ENCODE measurements around the gene C19orf38.

C19orf38 gene

GRCh38 chr19:10892256-10892655 is 44.0 kb downstream of the C19orf38 start:
- H3K23ac ChIP-seq (ENCODE audit: low read length in 2 of 2): peak overlapping the region in 1 of 2 experiments; percentile 15
- no peak for DNase-seq
- H3K14ac ChIP-seq (ENCODE audit: low read length in 2 of 2): no peak overlapping the region
- H3K27ac ChIP-seq (ENCODE audit: low read length, poor library complexity, severe bottlenecking): no peak overlapping the region
- no peaks in the 10 kb centered on the region for H3K27me3 ChIP-seq (ENCODE audit: control insufficient read depth in 1 of 2, insufficient read depth in 1 of 2, low read length in 2 of 2)
- no peak overlapping the region for H2BK12ac ChIP-seq (ENCODE audit: low read length in 2 of 2)
- H3K18ac ChIP-seq (ENCODE audit: low read depth in 1 of 2, low read length in 2 of 2): no peak overlapping the region
- no peak overlapping the region for H3K9ac ChIP-seq (ENCODE audit: low read length)
- no peak overlapping the region for H4K8ac ChIP-seq (ENCODE audit: low read length)
- no peak overlapping the region for H2BK15ac ChIP-seq (ENCODE audit: low read depth, poor library complexity, severe bottlenecking)
- WGBS: 91% methylated on average over 7 of the region's 13 CpGs
- H2BK5ac ChIP-seq (ENCODE audit: low read depth, low read length, poor library complexity, severe bottlenecking): no peak overlapping the region
- H2BK120ac ChIP-seq (ENCODE audit: low read depth, low read length): no peak overlapping the region
- H3K36me3 ChIP-seq (ENCODE audit: control insufficient read depth in 1 of 2, insufficient read depth in 2 of 2, low read depth in 1 of 2, low read length in 2 of 2): peaks cover 0 to 15% of the 10 kb centered on the region in 2 experiments
- H4K91ac ChIP-seq (ENCODE audit: low read length): no peak overlapping the region
- H3K9me3 ChIP-seq (ENCODE audit: control insufficient read depth, low read length): no peaks in the 10 kb centered on the region
- no peak overlapping the region for H3K4me3 ChIP-seq (ENCODE audit: insufficient read depth in 1 of 2, low read depth in 1 of 2, low read length in 2 of 2)
- no peak overlapping the region for H3K4ac ChIP-seq (ENCODE audit: low read depth in 1 of 2, low read length in 2 of 2)
- H2AFZ ChIP-seq (ENCODE audit: low read depth, low read length): no peak overlapping the region
- no peak overlapping the region for H2AK5ac ChIP-seq (ENCODE audit: low read length, severe bottlenecking)
- no peak overlapping the region for H3K4me2 ChIP-seq (ENCODE audit: low read length, poor library complexity, severe bottlenecking)
- peaks cover 50% of the 10 kb centered on the region for H3K79me1 ChIP-seq (replicated peaks; ENCODE audit: low read length, poor library complexity, severe bottlenecking)
- H3K4me1 ChIP-seq (ENCODE audit: control insufficient read depth, insufficient read depth, low read depth, low read length): peaks cover 41% of the 10 kb centered on the region

GRCh38 chr19:10894911-10895213 is 46.6 kb downstream of the C19orf38 start:
- WGBS: 91% methylated on average over 7 of the region's 7 CpGs

GRCh38 chr19:10895363-10895762 is 47.1 kb downstream of the C19orf38 start:
- Histone ChIP-seq H2BK120ac (ENCODE audit: low read depth, low read length) (no peak overlapping the region), H2BK15ac (ENCODE audit: low read depth, poor library complexity, severe bottlenecking) (no peak overlapping the region), H3K4ac (ENCODE audit: low read depth in 1 of 2, low read length in 2 of 2) (no peak overlapping the region), H3K23ac (ENCODE audit: low read length in 2 of 2) (no peak overlapping the region), H3K27ac (ENCODE audit: low read length, poor library complexity, severe bottlenecking) (no peak overlapping the region), H3K14ac (ENCODE audit: low read length in 2 of 2) (no peak overlapping the region), H4K8ac (ENCODE audit: low read length) (no peak overlapping the region), H3K79me1 (replicated peaks; ENCODE audit: low read length, poor library complexity, severe bottlenecking) (peaks cover 49% of the 10 kb centered on the region), H3K9me3 (ENCODE audit: control insufficient read depth, low read length) (no peaks in the 10 kb centered on the region), H3K4me1 (ENCODE audit: control insufficient read depth, insufficient read depth, low read depth, low read length) (peaks cover 40% of the 10 kb centered on the region), H4K91ac (ENCODE audit: low read length) (no peak overlapping the region), H3K36me3 (ENCODE audit: control insufficient read depth in 1 of 2, insufficient read depth in 2 of 2, low read depth in 1 of 2, low read length in 2 of 2) (peaks cover 0 to 9% of the 10 kb centered on the region in 2 experiments), H3K9ac (ENCODE audit: low read length) (no peak overlapping the region), H2BK5ac (ENCODE audit: low read depth, low read length, poor library complexity, severe bottlenecking) (no peak overlapping the region), H3K4me2 (ENCODE audit: low read length, poor library complexity, severe bottlenecking) (no peak overlapping the region), H2AFZ (ENCODE audit: low read depth, low read length) (no peak overlapping the region), H3K18ac (ENCODE audit: low read depth in 1 of 2, low read length in 2 of 2) (no peak overlapping the region), H3K4me3 (ENCODE audit: insufficient read depth in 1 of 2, low read depth in 1 of 2, low read length in 2 of 2) (no peak overlapping the region), H3K27me3 (ENCODE audit: control insufficient read depth in 1 of 2, insufficient read depth in 1 of 2, low read length in 2 of 2) (no peaks in the 10 kb centered on the region), H2BK12ac (ENCODE audit: low read length in 2 of 2) (no peak overlapping the region), H2AK5ac (ENCODE audit: low read length, severe bottlenecking) (no peak overlapping the region)
- 90% methylated on average over 6 of the region's 6 CpGs for WGBS
- no peak for DNase-seq

More at GRCh38 chr19:10894911-10895213, 46.6 kb downstream of the C19orf38 start:
- H3K23ac ChIP-seq (ENCODE audit: low read length in 2 of 2): no peak overlapping the region
- H2AFZ ChIP-seq (ENCODE audit: low read depth, low read length): no peak overlapping the region
- no peak overlapping the region for H4K8ac ChIP-seq (ENCODE audit: low read length)
- H3K36me3 ChIP-seq (ENCODE audit: control insufficient read depth in 1 of 2, insufficient read depth in 2 of 2, low read depth in 1 of 2, low read length in 2 of 2): peaks cover 0 to 9% of the 10 kb centered on the region in 2 experiments
- H2BK15ac ChIP-seq (ENCODE audit: low read depth, poor library complexity, severe bottlenecking): no peak overlapping the region
- H3K14ac ChIP-seq (ENCODE audit: low read length in 2 of 2): no peak overlapping the region
- H3K9ac ChIP-seq (ENCODE audit: low read length): no peak overlapping the region
- no peak overlapping the region for H2BK12ac ChIP-seq (ENCODE audit: low read length in 2 of 2)
- H3K27ac ChIP-seq (ENCODE audit: low read length, poor library complexity, severe bottlenecking): no peak overlapping the region
- no peak for DNase-seq
- H3K4ac ChIP-seq (ENCODE audit: low read depth in 1 of 2, low read length in 2 of 2): no peak overlapping the region
- peaks cover 40% of the 10 kb centered on the region for H3K4me1 ChIP-seq (ENCODE audit: control insufficient read depth, insufficient read depth, low read depth, low read length)
- H3K9me3 ChIP-seq (ENCODE audit: control insufficient read depth, low read length): no peaks in the 10 kb centered on the region
- H3K79me1 ChIP-seq (replicated peaks; ENCODE audit: low read length, poor library complexity, severe bottlenecking): peaks cover 50% of the 10 kb centered on the region
- H2AK5ac ChIP-seq (ENCODE audit: low read length, severe bottlenecking): no peak overlapping the region
- no peak overlapping the region for H4K91ac ChIP-seq (ENCODE audit: low read length)
- no peak overlapping the region for H3K18ac ChIP-seq (ENCODE audit: low read depth in 1 of 2, low read length in 2 of 2)
- no peak overlapping the region for H2BK5ac ChIP-seq (ENCODE audit: low read depth, low read length, poor library complexity, severe bottlenecking)
- H2BK120ac ChIP-seq (ENCODE audit: low read depth, low read length): no peak overlapping the region
- H3K4me3 ChIP-seq (ENCODE audit: insufficient read depth in 1 of 2, low read depth in 1 of 2, low read length in 2 of 2): no peak overlapping the region
- no peak overlapping the region for H3K4me2 ChIP-seq (ENCODE audit: low read length, poor library complexity, severe bottlenecking)
- H3K27me3 ChIP-seq (ENCODE audit: control insufficient read depth in 1 of 2, insufficient read depth in 1 of 2, low read length in 2 of 2): no peaks in the 10 kb centered on the region

GRCh38 chr19:10895920-10896319 is 47.7 kb downstream of the C19orf38 start:
- no peak overlapping the region for H2BK12ac ChIP-seq (ENCODE audit: low read length in 2 of 2)
- no peak overlapping the region for H2BK15ac ChIP-seq (ENCODE audit: low read depth, poor library complexity, severe bottlenecking)
- no peaks in the 10 kb centered on the region for H3K9me3 ChIP-seq (ENCODE audit: control insufficient read depth, low read length)
- H2BK120ac ChIP-seq (ENCODE audit: low read depth, low read length): no peak overlapping the region
- no peak overlapping the region for H4K91ac ChIP-seq (ENCODE audit: low read length)
- peaks cover 0 to 9% of the 10 kb centered on the region in 2 experiments for H3K36me3 ChIP-seq (ENCODE audit: control insufficient read depth in 1 of 2, insufficient read depth in 2 of 2, low read depth in 1 of 2, low read length in 2 of 2)
- H2AFZ ChIP-seq (ENCODE audit: low read depth, low read length): no peak overlapping the region
- peaks cover 37% of the 10 kb centered on the region for H3K4me1 ChIP-seq (ENCODE audit: control insufficient read depth, insufficient read depth, low read depth, low read length)
- no peak overlapping the region for H2BK5ac ChIP-seq (ENCODE audit: low read depth, low read length, poor library complexity, severe bottlenecking)
- no peak overlapping the region for H2AK5ac ChIP-seq (ENCODE audit: low read length, severe bottlenecking)
- no peak overlapping the region for H3K9ac ChIP-seq (ENCODE audit: low read length)
- H3K14ac ChIP-seq (ENCODE audit: low read length in 2 of 2): no peak overlapping the region
- H3K4me2 ChIP-seq (ENCODE audit: low read length, poor library complexity, severe bottlenecking): no peak overlapping the region
- no peak overlapping the region for H3K4me3 ChIP-seq (ENCODE audit: insufficient read depth in 1 of 2, low read depth in 1 of 2, low read length in 2 of 2)
- peaks cover 47% of the 10 kb centered on the region for H3K79me1 ChIP-seq (replicated peaks; ENCODE audit: low read length, poor library complexity, severe bottlenecking)
- H4K8ac ChIP-seq (ENCODE audit: low read length): peak overlapping the region; percentile 9
- WGBS: 87% methylated on average over 12 of the region's 12 CpGs
- H3K23ac ChIP-seq (ENCODE audit: low read length in 2 of 2): no peak overlapping the region
- H3K27me3 ChIP-seq (ENCODE audit: control insufficient read depth in 1 of 2, insufficient read depth in 1 of 2, low read length in 2 of 2): no peaks in the 10 kb centered on the region
- H3K4ac ChIP-seq (ENCODE audit: low read depth in 1 of 2, low read length in 2 of 2): no peak overlapping the region
- DNase-seq: no peak
- H3K18ac ChIP-seq (ENCODE audit: low read depth in 1 of 2, low read length in 2 of 2): no peak overlapping the region
- no peak overlapping the region for H3K27ac ChIP-seq (ENCODE audit: low read length, poor library complexity, severe bottlenecking)

Measured in mesenchymal stem cell (in vitro differentiated cells and primary cell).